Measurements from ENCODE around the gene DEFB132.

DEFB132 gene

DNA sequence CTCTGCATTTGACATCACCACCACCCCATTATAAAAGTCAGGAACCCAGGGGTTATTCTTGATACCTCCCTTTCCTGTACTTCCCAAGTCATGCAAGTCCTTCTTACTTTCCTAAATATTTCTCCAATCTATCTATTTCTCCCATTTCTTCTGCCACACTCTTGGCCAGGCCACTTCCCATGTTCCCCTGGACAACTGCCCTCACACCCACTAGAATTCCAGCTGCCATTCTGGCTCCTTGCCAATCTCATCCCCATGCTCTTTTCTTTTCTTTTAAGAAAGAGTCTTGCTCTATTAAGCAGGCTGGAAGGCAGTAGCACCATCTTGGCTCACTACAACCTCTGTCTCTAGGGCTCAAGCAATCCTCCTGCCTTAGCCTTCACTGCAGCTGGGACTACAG is 15.2 kb downstream of the DEFB132 start:
- no peak overlapping the region for H3K4me3 ChIP-seq (ENCODE audit: control insufficient read depth, low read depth, low read length)
- no peak for DNase-seq (ENCODE audit: low read depth)
- TF ChIP-seq, protein P1, sequence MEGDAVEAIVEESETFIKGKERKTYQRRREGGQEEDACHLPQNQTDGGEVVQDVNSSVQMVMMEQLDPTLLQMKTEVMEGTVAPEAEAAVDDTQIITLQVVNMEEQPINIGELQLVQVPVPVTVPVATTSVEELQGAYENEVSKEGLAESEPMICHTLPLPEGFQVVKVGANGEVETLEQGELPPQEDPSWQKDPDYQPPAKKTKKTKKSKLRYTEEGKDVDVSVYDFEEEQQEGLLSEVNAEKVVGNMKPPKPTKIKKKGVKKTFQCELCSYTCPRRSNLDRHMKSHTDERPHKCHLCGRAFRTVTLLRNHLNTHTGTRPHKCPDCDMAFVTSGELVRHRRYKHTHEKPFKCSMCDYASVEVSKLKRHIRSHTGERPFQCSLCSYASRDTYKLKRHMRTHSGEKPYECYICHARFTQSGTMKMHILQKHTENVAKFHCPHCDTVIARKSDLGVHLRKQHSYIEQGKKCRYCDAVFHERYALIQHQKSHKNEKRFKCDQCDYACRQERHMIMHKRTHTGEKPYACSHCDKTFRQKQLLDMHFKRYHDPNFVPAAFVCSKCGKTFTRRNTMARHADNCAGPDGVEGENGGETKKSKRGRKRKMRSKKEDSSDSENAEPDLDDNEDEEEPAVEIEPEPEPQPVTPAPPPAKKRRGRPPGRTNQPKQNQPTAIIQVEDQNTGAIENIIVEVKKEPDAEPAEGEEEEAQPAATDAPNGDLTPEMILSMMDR (conservative IDR thresholded peaks at IDR 0.05; ENCODE audit: control insufficient read depth, insufficient read depth, low read depth, low read length) = no peak

DNA sequence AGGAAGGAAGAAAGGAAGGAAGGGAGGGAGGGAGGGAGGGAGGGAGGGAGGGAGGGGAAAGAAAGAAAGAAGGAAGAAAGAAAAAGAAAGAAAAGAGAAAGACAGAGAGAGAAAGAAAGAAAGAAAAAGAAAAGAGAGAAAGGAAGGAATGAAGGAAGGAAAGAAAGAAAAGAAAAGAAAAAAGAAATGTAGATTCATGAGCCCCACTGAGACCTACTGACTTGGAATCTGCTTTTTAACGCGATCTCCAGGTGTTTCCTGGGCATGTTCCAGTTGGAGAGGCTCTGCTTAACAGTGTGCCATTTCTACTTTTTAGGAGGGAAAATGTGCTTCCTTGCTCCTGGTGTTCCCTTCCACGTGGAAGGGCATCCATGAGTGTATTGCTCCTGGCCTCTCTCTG is 16.4 kb downstream of the DEFB132 start:
- DNase-seq (ENCODE audit: low read depth) = no peak
- H3K4me3 ChIP-seq (ENCODE audit: control insufficient read depth, low read depth, low read length) = no peak overlapping the region
- TF ChIP-seq, protein P1 (conservative IDR thresholded peaks at IDR 0.05; ENCODE audit: control insufficient read depth, insufficient read depth, low read depth, low read length) = no peak

DNA sequence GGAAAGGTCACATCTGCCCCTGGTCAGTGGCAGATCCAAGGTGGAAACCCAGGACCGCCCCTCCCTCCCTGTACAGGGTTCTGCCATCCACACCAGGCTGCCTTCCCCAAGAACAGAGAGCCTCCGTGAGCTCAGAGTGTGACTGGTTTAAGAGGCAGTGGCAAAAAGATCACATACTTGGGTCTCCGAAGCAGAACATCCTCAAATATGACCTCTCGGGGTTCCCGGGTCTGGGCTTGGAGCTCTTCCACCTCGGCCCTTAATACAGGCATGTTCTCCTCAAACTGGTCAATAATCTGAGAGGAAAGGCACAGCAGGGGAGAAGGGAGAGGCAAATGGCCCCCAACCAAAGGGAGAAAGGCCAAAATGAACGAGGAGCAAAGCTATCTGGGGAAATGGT is 18.3 kb downstream of the DEFB132 start:
- no peak for DNase-seq (ENCODE audit: low read depth)
- TF ChIP-seq, protein P1 (conservative IDR thresholded peaks at IDR 0.05; ENCODE audit: control insufficient read depth, insufficient read depth, low read depth, low read length) = no peak
- H3K4me3 ChIP-seq (ENCODE audit: control insufficient read depth, low read depth, low read length) = no peak overlapping the region

DNA sequence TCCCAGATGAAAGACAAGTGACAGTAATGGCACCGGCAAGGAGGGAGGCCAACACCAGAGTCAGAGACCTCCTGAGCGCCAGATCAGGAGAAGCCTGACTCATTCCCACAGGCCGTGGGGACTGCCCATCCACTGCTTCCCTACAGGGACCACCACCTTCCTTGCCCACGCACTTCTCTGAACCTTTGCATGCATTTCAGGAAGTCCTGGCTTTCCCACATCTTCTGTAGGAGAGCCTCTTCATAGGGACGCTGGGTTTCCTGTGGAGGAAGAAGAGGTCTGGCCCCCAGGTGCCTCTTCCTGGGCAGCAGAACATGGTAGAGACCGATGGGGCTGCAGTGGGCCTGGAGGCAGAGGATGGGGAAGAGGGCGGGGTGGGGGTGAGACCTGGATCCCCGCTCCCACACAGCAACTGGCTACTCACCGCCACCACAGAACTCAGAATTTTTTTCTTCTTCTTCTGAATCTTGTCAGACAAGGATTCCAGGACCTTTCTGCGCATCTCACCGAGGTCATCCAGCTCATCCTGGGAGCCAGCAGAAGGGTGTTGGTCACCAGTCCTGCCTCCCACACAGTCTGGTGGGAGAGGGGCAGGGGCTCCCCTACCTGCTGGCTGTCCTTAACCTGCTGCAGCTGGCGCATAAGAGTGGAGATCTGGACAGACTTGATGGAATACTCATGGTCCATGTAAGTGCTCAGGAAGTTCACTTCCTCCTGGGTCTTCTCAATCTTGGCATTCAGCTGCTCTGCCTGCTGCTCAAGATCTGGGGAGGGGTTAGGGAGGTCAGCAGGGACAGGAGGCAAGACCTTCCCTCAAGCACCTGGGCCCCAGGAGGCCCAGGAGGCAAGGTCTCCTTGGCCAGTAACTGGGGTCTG is 19.3 kb downstream of the DEFB132 start:
- DNase-seq (ENCODE audit: low read depth) = no peak

DNA sequence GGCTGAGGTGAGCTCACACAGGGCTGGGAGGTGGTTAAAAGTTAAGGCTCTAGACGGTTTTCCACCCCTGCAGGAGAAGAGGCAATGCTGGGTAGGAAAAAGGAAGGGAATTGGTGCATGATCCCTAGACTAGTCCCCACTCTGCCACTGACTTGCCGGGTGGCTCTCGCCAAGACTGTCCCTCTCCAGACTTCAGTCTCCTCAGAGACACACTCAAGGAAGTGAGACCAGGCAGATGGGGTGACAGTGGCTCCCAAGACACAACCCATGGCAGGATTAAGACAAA is 19.9 kb downstream of the DEFB132 start:
- no peak for DNase-seq (ENCODE audit: low read depth)
- TF ChIP-seq, protein P1 (conservative IDR thresholded peaks at IDR 0.05; ENCODE audit: control insufficient read depth, insufficient read depth, low read depth, low read length) = no peak
- no peak overlapping the region for H3K4me3 ChIP-seq (ENCODE audit: control insufficient read depth, low read depth, low read length)

More for the DNA sequence above, 19.3 kb downstream of the DEFB132 start:
- no peak overlapping the region for H3K4me3 ChIP-seq (ENCODE audit: control insufficient read depth, low read depth, low read length)
- TF ChIP-seq, protein P1 (conservative IDR thresholded peaks at IDR 0.05; ENCODE audit: control insufficient read depth, insufficient read depth, low read depth, low read length) = no peak

DNA sequence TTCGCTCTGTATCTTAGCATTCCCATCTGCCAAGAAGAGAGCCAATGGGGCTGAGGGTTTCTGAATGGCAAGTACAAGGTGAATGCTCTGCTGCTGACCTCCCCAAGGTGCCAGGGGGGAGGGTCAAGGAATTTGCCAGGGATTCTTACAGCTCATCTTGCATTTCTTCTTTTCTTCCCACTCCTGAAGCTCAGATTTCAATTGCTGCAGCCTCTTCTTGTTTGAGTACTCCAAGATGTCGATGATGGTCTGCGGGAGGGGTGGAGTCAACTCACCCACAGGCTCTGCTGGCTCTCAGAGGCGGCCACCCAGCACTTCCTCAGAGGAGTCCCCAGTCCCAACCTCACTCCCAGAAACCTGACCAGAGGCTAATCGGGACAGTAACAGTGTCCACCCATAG is 20.7 kb downstream of the DEFB132 start:
- TF ChIP-seq, protein P1 (conservative IDR thresholded peaks at IDR 0.05; ENCODE audit: control insufficient read depth, insufficient read depth, low read depth, low read length) = no peak
- no peak overlapping the region for H3K4me3 ChIP-seq (ENCODE audit: control insufficient read depth, low read depth, low read length)
- DNase-seq (ENCODE audit: low read depth) = no peak

Measured in fibroblast of mammary gland (primary cell).